Motor neuron (in vitro differentiated cells): ENCODE data around the gene COMMD2. TPM values are rescaled to one million over a fixed set of nuclear protein-coding genes. Genes with fewer than 3 reads are reported as not detected.

Experiments used
- ATAC-seq, 8 experiments: fragments of 200-7000 bp; cut with Tn5 transposase; replicated peaks in 6 of 8; 2 replicates each; pipeline ENCODE4 v1.8.0; 2021; ENCODE audit warnings: mild to moderate bottlenecking in 8 of 8, moderate library complexity in 8 of 8
- H3K27ac ChIP-seq, 2 donors: fragments of 250-450 bp; sonication (Bioruptor Pico); 2 replicates each; pipeline ENCODE4 v1.9.0; 2021; ENCODE audit warnings: antibody characterized with exemption in 2 of 2, mild to moderate bottlenecking in 2 of 2, moderate library complexity in 1 of 2
- H3K4me1 ChIP-seq, 2 donors: fragments of 250-450 bp; sonication (Bioruptor Pico); replicated peaks in 1 of 2; 2 replicates each; pipeline ENCODE4 v1.6.1; 2021; ENCODE audit warnings: antibody characterized with exemption in 2 of 2, mild to moderate bottlenecking in 2 of 2, moderate library complexity in 1 of 2
- H3K4me3 ChIP-seq, 5 donors: fragments of 250-450 bp; sonication (Bioruptor Pico); 2 replicates each; pipeline ENCODE4 v1.9.0; 2021; ENCODE audit warnings: antibody characterized with exemption in 5 of 5, mild to moderate bottlenecking in 5 of 5, moderate library complexity in 4 of 5
- WGBS, 10 experiments: fragments of 450-650 bp; shearing (Covaris generic); methylation state at CpG; one replicate each; pipeline ENCODE4 v1.0.0; 2022; 5-methylcytosine and 5-hydroxymethylcytosine counted together
- in situ Hi-C, 9 experiments: fragments of 400-800 bp; cut with MboI; loops; one replicate each; pipeline ENCODE4 v1.15.0; 2021; ENCODE audit warnings: low sequenced_read_pairs in 9 of 9, low pct_unique_long_range_greater_than_20kb in 2 of 9; ENCODE audit not compliant: unreplicated experiment in 9 of 9
- total RNA-seq, 8 experiments: library from RNA; unstranded; fragments of 300-600 nt; gene quantifications; 2 replicates each; pipeline versions ENCODE4 v1.2.3 to v1.2.4, GENCODE V29; 2022

The COMMD2 gene
- total RNA-seq, 8 experiments from 2014 or later, result 22.7 to 46.3 (median 29.3) TPM

- peak in 1 of 8 experiments; percentile 24 for ATAC-seq
- Histone ChIP-seq H3K27ac (no peak overlapping the region), H3K4me3 (no peak overlapping the region), H3K4me1 (no peaks in the 10 kb centered on the region)
- in situ Hi-C loops, result loop anchor here in 1 of 9 experiments (10.0 kb wide), 1 partner anchor 273 kb away; no protein-coding TSS in a partner anchor
- 0 to 100% (median 80%) methylated on average over 1 to 2 of the region's 2 CpGs; no CpG with 5 or more reads in 3 of the 10 experiments for WGBS, 10 experiments
Measured at GRCh38 chr3:149777414-149778214, 25.3 kb upstream of the COMMD2 start.

- in situ Hi-C loops, result loop anchor here in 1 of 9 experiments (10.0 kb wide), 1 partner anchor 271 kb away; no protein-coding TSS in a partner anchor
- 50 to 100% (median 78%) methylated on average over 1 of the region's 1 CpG; no CpG with 5 or more reads in 1 of the 10 experiments for WGBS, 10 experiments
- no peak for ATAC-seq
Measured at GRCh38 chr3:149776170-149776569, 23.9 kb upstream of the COMMD2 start.

GRCh38 chr3:149772861-149773260, 20.6 kb upstream of the COMMD2 start:
- Histone ChIP-seq H3K4me1 (no peaks in the 10 kb centered on the region), H3K27ac (no peak overlapping the region), H3K4me3 (no peak overlapping the region)
- in situ Hi-C loops, result loop anchor here in 1 of 9 experiments (10.0 kb wide), 1 partner anchor 268 kb away; no protein-coding TSS in a partner anchor
- no peak for ATAC-seq
- WGBS, 10 experiments, result 80 to 100% (median 89%) methylated on average over 1 to 2 of the region's 2 CpGs; no CpG with 5 or more reads in 2 of the 10 experiments

More at GRCh38 chr3:149776170-149776569, 23.9 kb upstream of the COMMD2 start:
- no peaks in the 10 kb centered on the region for H3K4me1 ChIP-seq
- H3K4me3 ChIP-seq, result no peak overlapping the region
- no peak overlapping the region for H3K27ac ChIP-seq

- 0 to 90% (median 46%) methylated on average over 1 to 8 of the region's 8 CpGs; no CpG with 5 or more reads in 1 of the 10 experiments for WGBS, 10 experiments
- Histone ChIP-seq H3K4me3 (no peak overlapping the region), H3K4me1 (peaks cover 0 to 3% of the 10 kb centered on the region in 2 donors), H3K27ac (no peak overlapping the region)
- ATAC-seq, result peak in 4 of 8 experiments; percentile 49 to 80 (median 68)
- in situ Hi-C loops, result loop anchor here in 1 of 9 experiments (10.0 kb wide), 1 partner anchor 267 kb away; no protein-coding TSS in a partner anchor
Measured at GRCh38 chr3:149771652-149772271, 19.5 kb upstream of the COMMD2 start.

DNA sequence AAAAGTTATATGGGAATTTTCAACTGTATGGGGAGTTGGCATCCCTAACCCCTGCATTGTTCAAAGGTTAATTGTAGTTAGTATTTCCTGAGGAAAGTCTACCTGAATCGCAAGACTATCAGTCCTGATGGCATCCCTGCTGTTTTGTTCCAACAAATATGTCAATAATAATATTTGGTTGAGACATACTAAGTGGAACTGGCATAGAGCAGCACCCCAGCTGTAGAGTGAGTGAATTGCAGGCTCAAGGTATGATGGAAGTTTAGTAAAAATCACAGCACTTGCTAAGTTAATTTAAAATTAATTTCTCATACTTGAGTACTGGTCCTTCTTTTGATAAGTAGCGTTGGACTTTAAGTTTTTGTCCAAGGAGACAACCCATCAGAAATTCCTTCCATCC, 18.0 kb upstream of the COMMD2 start:
- no peak for ATAC-seq
- H3K4me3 ChIP-seq, result no peak overlapping the region
- no peak overlapping the region for H3K27ac ChIP-seq
- in situ Hi-C loops, result loop anchor here in 1 of 9 experiments (10.0 kb wide), 1 partner anchor 265 kb away; no protein-coding TSS in a partner anchor
- 0 to 100% (median 78%) methylated on average over 1 to 2 of the region's 2 CpGs; no CpG with 5 or more reads in 1 of the 10 experiments for WGBS, 10 experiments
- peaks cover 0 to 3% of the 10 kb centered on the region in 2 donors for H3K4me1 ChIP-seq

DNA sequence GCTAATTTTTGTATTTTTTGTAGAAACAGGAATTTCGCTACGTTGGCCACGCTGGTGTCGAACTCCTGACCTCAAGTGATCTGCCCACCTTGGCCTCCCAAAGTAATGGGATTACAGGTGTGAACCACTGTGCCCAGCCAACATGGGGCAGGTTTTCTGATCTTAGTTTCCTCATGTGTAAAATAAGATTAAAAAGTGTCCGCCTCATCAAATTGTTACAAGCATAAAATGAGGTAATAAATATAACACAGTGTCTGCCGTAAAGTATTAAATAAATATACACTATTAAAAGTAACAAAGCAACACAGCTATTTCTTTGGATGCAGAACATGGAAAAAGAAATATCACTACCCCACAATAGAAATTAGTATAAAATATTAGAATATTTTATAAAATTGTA, 16.4 kb upstream of the COMMD2 start:
- in situ Hi-C loops, result no loop called here
- Histone ChIP-seq H3K4me3 (no peak overlapping the region), H3K4me1 (peaks cover 0 to 3% of the 10 kb centered on the region in 2 donors), H3K27ac (no peak overlapping the region)
- 43 to 100% (median 83%) methylated on average over 1 to 6 of the region's 6 CpGs; no CpG with 5 or more reads in 1 of the 10 experiments for WGBS, 10 experiments
- ATAC-seq, result no peak

DNA sequence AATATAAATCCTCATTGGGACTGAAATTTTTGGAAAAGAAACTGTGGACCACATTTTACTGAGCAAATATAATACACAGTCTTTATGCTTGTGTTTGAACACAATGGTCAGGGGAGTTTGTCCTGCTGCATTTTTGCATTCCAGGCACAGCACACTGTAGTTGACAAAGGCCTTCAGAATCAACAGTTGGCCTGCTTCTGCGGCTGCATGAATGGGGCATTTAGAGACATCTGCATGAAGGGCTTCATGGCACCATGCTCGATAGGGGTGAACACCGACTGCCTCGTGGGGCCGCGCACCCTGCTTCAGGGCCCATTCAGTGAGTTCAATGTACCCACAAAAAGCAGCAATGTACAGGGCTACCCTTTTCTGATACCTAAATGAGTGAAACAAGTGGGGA, 15.4 kb upstream of the COMMD2 start:
- WGBS, 10 experiments, result 35 to 93% (median 70%) methylated on average over 1 to 6 of the region's 6 CpGs; no CpG with 5 or more reads in 4 of the 10 experiments
- peak in 1 of 8 experiments; percentile 59 for ATAC-seq
- in situ Hi-C loops, result no loop called here
- H3K4me1 ChIP-seq, result peaks cover 0 to 3% of the 10 kb centered on the region in 2 donors
- H3K4me3 ChIP-seq, result no peak overlapping the region
- H3K27ac ChIP-seq, result no peak overlapping the region

- 17 to 100% (median 50%) methylated on average over 1 to 2 of the region's 2 CpGs for WGBS, 10 experiments
- in situ Hi-C loops, result no loop called here
- Histone ChIP-seq H3K4me3 (no peak overlapping the region), H3K27ac (no peak overlapping the region), H3K4me1 (peaks cover 0 to 3% of the 10 kb centered on the region in 2 donors)
- ATAC-seq, result peak in 5 of 8 experiments; percentile 37 to 53 (median 43)
Measured at GRCh38 chr3:149765762-149766334, 13.6 kb upstream of the COMMD2 start.

- in situ Hi-C loops, result no loop called here
- H3K4me1 ChIP-seq, result peaks cover 0 to 3% of the 10 kb centered on the region in 2 donors
- no CpG with 5 or more reads among the region's 1 CpG for WGBS, 10 experiments
- H3K4me3 ChIP-seq, result no peak overlapping the region
- no peak overlapping the region for H3K27ac ChIP-seq
- no peak for ATAC-seq
Measured at GRCh38 chr3:149764302-149764701, 12.0 kb upstream of the COMMD2 start.

- in situ Hi-C loops, result no loop called here
- no peak for ATAC-seq
- Histone ChIP-seq H3K27ac (no peak overlapping the region), H3K4me3 (no peak overlapping the region), H3K4me1 (peaks cover 0 to 3% of the 10 kb centered on the region in 2 donors)
- 10 to 100% (median 54%) methylated on average over 1 to 3 of the region's 3 CpGs; no CpG with 5 or more reads in 3 of the 10 experiments for WGBS, 10 experiments
Measured at GRCh38 chr3:149763565-149764195, 11.4 kb upstream of the COMMD2 start.

DNA sequence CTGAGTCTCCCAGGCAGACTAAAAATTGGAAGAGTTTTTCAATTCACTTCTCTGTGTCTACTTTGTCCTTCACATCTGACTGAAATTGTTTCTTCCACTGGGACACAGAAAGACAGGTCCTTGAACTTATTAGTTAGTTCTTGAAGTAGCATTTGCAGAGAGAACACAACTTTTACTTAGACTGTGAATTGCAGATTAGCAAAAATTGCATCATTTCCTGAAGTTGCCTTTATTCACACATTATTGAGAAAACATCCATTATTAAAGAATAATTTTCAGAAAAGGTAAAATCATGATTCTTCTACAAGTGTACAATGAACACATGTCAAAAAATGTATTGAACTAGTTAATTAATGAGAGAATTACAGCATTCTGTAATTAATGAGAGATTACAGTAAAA, 1.4 kb upstream of the COMMD2 start:
- in situ Hi-C loops, result no loop called here
- no peak overlapping the region for H3K4me3 ChIP-seq
- H3K4me1 ChIP-seq, result peaks cover 3 to 9% of the 10 kb centered on the region in 2 donors
- no peak for ATAC-seq
- H3K27ac ChIP-seq, result no peak overlapping the region

DNA sequence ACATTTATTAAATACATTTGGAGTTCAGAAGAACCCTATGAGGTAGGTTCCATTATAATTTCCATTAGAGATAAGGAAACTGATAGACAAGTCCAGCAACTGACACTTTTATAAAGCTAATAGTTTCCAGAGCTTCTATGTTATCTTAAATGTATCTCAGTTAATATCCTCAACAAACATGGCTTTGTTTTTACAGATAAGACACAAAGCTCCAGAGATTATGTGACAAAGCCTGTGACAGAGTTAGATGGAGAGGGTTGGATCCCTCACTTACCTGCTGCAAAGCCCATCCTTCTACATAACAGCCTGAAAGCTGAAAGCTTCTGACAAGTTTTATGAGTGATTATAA, 473 bp upstream of the COMMD2 start:
- peak in 1 of 8 experiments; percentile 1 for ATAC-seq
- in situ Hi-C loops, result no loop called here
- peak overlapping the region; percentile 71 to 94 (median 87) for H3K4me3 ChIP-seq
- H3K4me1 ChIP-seq, result peaks cover 3 to 9% of the 10 kb centered on the region in 2 donors
- no peak overlapping the region for H3K27ac ChIP-seq
